ENCODE results near the gene SLC17A4. TPM values are rescaled to one million over a fixed set of nuclear protein-coding genes. Genes with fewer than 3 reads are reported as not detected.

The SLC17A4 gene
- polyA plus RNA-seq, 1 donor from 2014 or later, result 0.28 TPM

DNA sequence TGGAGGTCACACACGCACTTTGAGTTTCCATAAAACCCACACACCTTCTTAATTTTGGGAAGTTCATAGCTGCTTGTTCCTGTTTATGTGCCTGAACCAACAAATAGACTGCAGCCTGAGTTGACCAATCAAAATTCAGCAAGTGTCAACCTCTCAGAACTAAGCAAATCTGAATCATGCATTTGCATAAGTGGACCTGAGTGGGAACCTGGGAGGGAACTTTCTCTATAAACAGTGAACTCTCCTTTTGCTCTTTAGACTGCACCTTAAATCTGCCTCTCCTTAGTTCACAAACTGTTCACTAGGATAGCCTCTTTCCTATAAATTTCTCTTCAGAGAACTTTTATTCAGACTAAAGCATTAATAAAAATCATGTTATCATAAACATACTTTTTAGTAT is 39.4 kb downstream of the SLC17A4 start:
- Histone ChIP-seq H3K27me3 (ENCODE audit: insufficient read depth, low read depth, low read length) (no peaks in the 10 kb centered on the region), H2AFZ (ENCODE audit: low read depth, low read length) (no peak overlapping the region), H3K36me3 (ENCODE audit: insufficient read depth, low read length) (no peaks in the 10 kb centered on the region), H4K20me1 (ENCODE audit: insufficient read depth) (no peaks in the 10 kb centered on the region), H3K9me2 (ENCODE audit: insufficient read depth, low read length) (no peaks in the 10 kb centered on the region), H3F3A (ENCODE audit: insufficient read depth, low read length, poor library complexity, severe bottlenecking) (no peaks in the 10 kb centered on the region), H3K9ac (ENCODE audit: low read length) (no peak overlapping the region), H3K27ac (ENCODE audit: low read length) (no peak overlapping the region), H3K9me3 (ENCODE audit: low read length) (no peaks in the 10 kb centered on the region), H3K79me2 (replicated peaks; ENCODE audit: insufficient read depth, low read length) (no peaks in the 10 kb centered on the region), H3K4me2 (ENCODE audit: low read length) (no peak overlapping the region), H3K4me3 (ENCODE audit: low read length) (no peak overlapping the region)
- TF ChIP-seq EP300 (conservative IDR thresholded peaks at IDR 0.05; ENCODE audit: poor library complexity, severe bottlenecking) (no peak), MXI1 (conservative IDR thresholded peaks at IDR 0.05; ENCODE audit: poor library complexity, severe bottlenecking) (no peak), RAD21 (conservative IDR thresholded peaks at IDR 0.05) (no peak), POLR2AphosphoS5 (IDR thresholded peaks at IDR 0.05) (no peak), TAF1 (IDR thresholded peaks at IDR 0.05; ENCODE audit: low read depth) (no peak), REST (IDR thresholded peaks at IDR 0.05; ENCODE audit: borderline replicate concordance) (no peak), SMC3 (conservative IDR thresholded peaks at IDR 0.05; ENCODE audit: poor library complexity) (no peak), EZH2 (IDR thresholded peaks at IDR 0.05; ENCODE audit: borderline replicate concordance, insufficient read depth, low read length, poor library complexity, severe bottlenecking) (no peak)
- TF ChIP-seq, protein P1, sequence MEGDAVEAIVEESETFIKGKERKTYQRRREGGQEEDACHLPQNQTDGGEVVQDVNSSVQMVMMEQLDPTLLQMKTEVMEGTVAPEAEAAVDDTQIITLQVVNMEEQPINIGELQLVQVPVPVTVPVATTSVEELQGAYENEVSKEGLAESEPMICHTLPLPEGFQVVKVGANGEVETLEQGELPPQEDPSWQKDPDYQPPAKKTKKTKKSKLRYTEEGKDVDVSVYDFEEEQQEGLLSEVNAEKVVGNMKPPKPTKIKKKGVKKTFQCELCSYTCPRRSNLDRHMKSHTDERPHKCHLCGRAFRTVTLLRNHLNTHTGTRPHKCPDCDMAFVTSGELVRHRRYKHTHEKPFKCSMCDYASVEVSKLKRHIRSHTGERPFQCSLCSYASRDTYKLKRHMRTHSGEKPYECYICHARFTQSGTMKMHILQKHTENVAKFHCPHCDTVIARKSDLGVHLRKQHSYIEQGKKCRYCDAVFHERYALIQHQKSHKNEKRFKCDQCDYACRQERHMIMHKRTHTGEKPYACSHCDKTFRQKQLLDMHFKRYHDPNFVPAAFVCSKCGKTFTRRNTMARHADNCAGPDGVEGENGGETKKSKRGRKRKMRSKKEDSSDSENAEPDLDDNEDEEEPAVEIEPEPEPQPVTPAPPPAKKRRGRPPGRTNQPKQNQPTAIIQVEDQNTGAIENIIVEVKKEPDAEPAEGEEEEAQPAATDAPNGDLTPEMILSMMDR (IDR thresholded peaks at IDR 0.05; ENCODE audit: poor library complexity, severe bottlenecking), result no peak

DNA sequence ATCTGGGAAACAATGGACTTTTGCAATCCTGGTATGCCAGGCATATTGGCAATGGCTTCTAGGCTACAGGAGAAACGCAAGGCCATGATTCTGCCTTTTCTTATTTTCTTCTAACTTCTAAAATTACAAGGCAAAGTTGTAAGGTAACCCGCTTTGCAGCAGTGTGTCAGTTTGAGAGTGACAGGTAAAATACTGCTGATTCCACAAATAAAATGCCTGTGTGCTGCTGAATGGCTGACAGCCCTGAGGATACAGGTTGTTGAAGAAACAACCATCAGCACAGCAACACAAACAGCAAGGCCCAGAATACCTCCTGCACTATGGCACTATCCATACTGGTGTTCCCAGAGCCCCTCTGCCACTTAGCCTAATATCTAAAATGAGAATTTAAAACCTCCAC is 40.2 kb downstream of the SLC17A4 start:
- no peaks in the 10 kb centered on the region for H3K9me2 ChIP-seq (ENCODE audit: insufficient read depth, low read length)

More for the DNA sequence above, 40.2 kb downstream of the SLC17A4 start:
- H3K9ac ChIP-seq (ENCODE audit: low read length), result no peak overlapping the region
- no peak overlapping the region for H2AFZ ChIP-seq (ENCODE audit: low read depth, low read length)
- H3K27ac ChIP-seq (ENCODE audit: low read length), result no peak overlapping the region
- no peak overlapping the region for H3K4me2 ChIP-seq (ENCODE audit: low read length)
- no peak overlapping the region for H3K4me3 ChIP-seq (ENCODE audit: low read length)
- no peaks in the 10 kb centered on the region for H3K79me2 ChIP-seq (replicated peaks; ENCODE audit: insufficient read depth, low read length)
- no peaks in the 10 kb centered on the region for H3K27me3 ChIP-seq (ENCODE audit: insufficient read depth, low read depth, low read length)
- TF ChIP-seq, protein P1 (IDR thresholded peaks at IDR 0.05; ENCODE audit: poor library complexity, severe bottlenecking), result no peak
- TF ChIP-seq SMC3 (conservative IDR thresholded peaks at IDR 0.05; ENCODE audit: poor library complexity), result no peak
- no peak for TF ChIP-seq REST (IDR thresholded peaks at IDR 0.05; ENCODE audit: borderline replicate concordance)
- TF ChIP-seq EZH2 (IDR thresholded peaks at IDR 0.05; ENCODE audit: borderline replicate concordance, insufficient read depth, low read length, poor library complexity, severe bottlenecking), result no peak
- TF ChIP-seq POLR2AphosphoS5 (IDR thresholded peaks at IDR 0.05), result no peak
- TF ChIP-seq TAF1 (IDR thresholded peaks at IDR 0.05; ENCODE audit: low read depth), result no peak
- no peak for TF ChIP-seq MXI1 (conservative IDR thresholded peaks at IDR 0.05; ENCODE audit: poor library complexity, severe bottlenecking)
- no peak for TF ChIP-seq EP300 (conservative IDR thresholded peaks at IDR 0.05; ENCODE audit: poor library complexity, severe bottlenecking)
- TF ChIP-seq RAD21 (conservative IDR thresholded peaks at IDR 0.05), result no peak
- H3F3A ChIP-seq (ENCODE audit: insufficient read depth, low read length, poor library complexity, severe bottlenecking), result no peaks in the 10 kb centered on the region
- H3K36me3 ChIP-seq (ENCODE audit: insufficient read depth, low read length), result no peaks in the 10 kb centered on the region
- H4K20me1 ChIP-seq (ENCODE audit: insufficient read depth), result no peaks in the 10 kb centered on the region
- H3K9me3 ChIP-seq (ENCODE audit: low read length), result no peaks in the 10 kb centered on the region
